Measurements from ENCODE around the gene CFAP126. TPM values are rescaled to one million over a fixed set of nuclear protein-coding genes. Genes with fewer than 3 reads are reported as not detected.

CFAP126 gene
- total and polyA plus RNA-seq, 4 experiments from 2014 or later = not detected

Other genes starting within 250 kb of the CFAP126 start
- 10 to 100 TPM; 40.8 to 41.0 TPM for gene PFDN2, start 249.8 kb downstream of the CFAP126 start, total RNA-seq
- 10 to 100 TPM; 70.9 to 89.1 TPM for gene PFDN2, start 249.8 kb downstream of the CFAP126 start, polyA plus RNA-seq
- gene NIT1, start 249.8 kb downstream of the CFAP126 start, total RNA-seq = 10 to 100 TPM; 49.0 to 50.5 TPM
- gene NIT1, start 249.8 kb downstream of the CFAP126 start, polyA plus RNA-seq = 10 to 100 TPM; 17.5 to 21.4 TPM
- gene DEDD, start 235.2 kb downstream of the CFAP126 start, total RNA-seq = 10 to 100 TPM; 39.1 to 41.4 TPM
- 10 to 100 TPM; 40.7 to 42.0 TPM for gene DEDD, start 235.2 kb downstream of the CFAP126 start, polyA plus RNA-seq
- 10 to 100 TPM; 87.2 to 87.4 TPM for gene UFC1, start 213.9 kb downstream of the CFAP126 start, total RNA-seq
- gene UFC1, start 213.9 kb downstream of the CFAP126 start, polyA plus RNA-seq = 100 to 1,000 TPM; 146 to 176 TPM
- 10 to 100 TPM; 62.0 to 63.6 TPM for gene USP21, start 208.4 kb downstream of the CFAP126 start, total RNA-seq
- 10 to 100 TPM; 15.5 to 30.6 TPM for gene USP21, start 208.4 kb downstream of the CFAP126 start, polyA plus RNA-seq
- 10 to 100 TPM; 59.4 to 69.8 TPM for gene PPOX, start 201.4 kb downstream of the CFAP126 start, total RNA-seq
- 10 to 100 TPM; 16.3 to 25.7 TPM for gene PPOX, start 201.4 kb downstream of the CFAP126 start, polyA plus RNA-seq
- 10 to 100 TPM; 64.6 to 71.5 TPM for gene B4GALT3, start 190.4 kb downstream of the CFAP126 start, total RNA-seq
- 10 to 100 TPM; 55.9 to 60.5 TPM for gene B4GALT3, start 190.4 kb downstream of the CFAP126 start, polyA plus RNA-seq
- 1 to 10 TPM; 1.4 to 2.4 TPM for gene ADAMTS4, start 168.8 kb downstream of the CFAP126 start, total RNA-seq
- under 1 TPM in 1 of 2 donors, not detected in 1; 0.07 TPM for gene ADAMTS4, start 168.8 kb downstream of the CFAP126 start, polyA plus RNA-seq
- 100 to 1,000 TPM in 1 of 2 experiments, 10 to 100 TPM in 1; 89.9 to 100 TPM for gene NDUFS2, start 165.5 kb downstream of the CFAP126 start, total RNA-seq
- gene NDUFS2, start 165.5 kb downstream of the CFAP126 start, polyA plus RNA-seq = 100 to 1,000 TPM in 1 of 2 donors, 10 to 100 TPM in 1; 90.1 to 112 TPM
- gene FCER1G, start 152.6 kb downstream of the CFAP126 start, total RNA-seq = 10 to 100 TPM in 1 of 2 experiments, 1 to 10 TPM in 1; 9.9 to 10.5 TPM
- 1 to 10 TPM; 2.1 to 2.8 TPM for gene FCER1G, start 152.6 kb downstream of the CFAP126 start, polyA plus RNA-seq
- gene APOA2, start 144.2 kb downstream of the CFAP126 start, total RNA-seq = not detected
- not detected for gene APOA2, start 144.2 kb downstream of the CFAP126 start, polyA plus RNA-seq
- 1 to 10 TPM; 8.2 to 8.8 TPM for gene TOMM40L, start 141.8 kb downstream of the CFAP126 start, total RNA-seq
- 1 to 10 TPM; 2.9 to 6.9 TPM for gene TOMM40L, start 141.8 kb downstream of the CFAP126 start, polyA plus RNA-seq
- gene NR1I3, start 129.7 kb downstream of the CFAP126 start, total RNA-seq = not detected
- gene NR1I3, start 129.7 kb downstream of the CFAP126 start, polyA plus RNA-seq = under 1 TPM in 1 of 2 donors, not detected in 1; 0.13 TPM
- gene PCP4L1, start 109.1 kb downstream of the CFAP126 start, total RNA-seq = not detected
- gene PCP4L1, start 109.1 kb downstream of the CFAP126 start, polyA plus RNA-seq = not detected
- gene MPZ, start 57.9 kb downstream of the CFAP126 start, total RNA-seq = 10 to 100 TPM; 11.1 to 11.9 TPM
- gene MPZ, start 57.9 kb downstream of the CFAP126 start, polyA plus RNA-seq = under 1 TPM in 1 of 2 donors, not detected in 1; 0.14 TPM
- 100 to 1,000 TPM; 106 to 108 TPM for gene SDHC, start 53.5 kb downstream of the CFAP126 start, total RNA-seq
- gene SDHC, start 53.5 kb downstream of the CFAP126 start, polyA plus RNA-seq = 100 to 1,000 TPM; 183 to 296 TPM
- gene FCGR2A, start 137.6 kb upstream of the CFAP126 start, total RNA-seq = 1 to 10 TPM; 1.0 to 1.9 TPM
- gene FCGR2A, start 137.6 kb upstream of the CFAP126 start, polyA plus RNA-seq = not detected
- 1 to 10 TPM; 2.4 TPM for gene HSPA6, start 156.7 kb upstream of the CFAP126 start, total RNA-seq
- under 1 TPM in 1 of 2 donors, not detected in 1; 0.09 TPM for gene HSPA6, start 156.7 kb upstream of the CFAP126 start, polyA plus RNA-seq
- 1 to 10 TPM in 1 of 2 experiments, under 1 TPM in 1; 0.81 to 2.1 TPM for gene FCGR3A, start 181.9 kb upstream of the CFAP126 start, total RNA-seq
- gene FCGR3A, start 181.9 kb upstream of the CFAP126 start, polyA plus RNA-seq = under 1 TPM in 1 of 2 donors, not detected in 1; 0.14 TPM

Measured in CD4-positive, alpha-beta memory T cell (primary cell).